GM10266 (cell line): ENCODE data around the gene RICTOR.
"Not testable (repeated sequence)": the region's sequence is repeated elsewhere in the genome, so short reads cannot be mapped to it uniquely, and the experiment has no call there.

Experiments used
- DNase-seq: peaks from one replicate; pipeline ENCODE4 v3.0.0; 2012; ENCODE audit errors: extremely low spot score
- TF ChIP-seq, protein P1 (sequence below): IDR thresholded peaks from 2 replicates; pipeline ENCODE4 v1.5.1; 2012; ENCODE audit warnings: mild to moderate bottlenecking, low read depth; ENCODE audit not compliant: control insufficient read depth, insufficient read depth; ENCODE audit errors: missing control alignments

Gene RICTOR

DNA sequence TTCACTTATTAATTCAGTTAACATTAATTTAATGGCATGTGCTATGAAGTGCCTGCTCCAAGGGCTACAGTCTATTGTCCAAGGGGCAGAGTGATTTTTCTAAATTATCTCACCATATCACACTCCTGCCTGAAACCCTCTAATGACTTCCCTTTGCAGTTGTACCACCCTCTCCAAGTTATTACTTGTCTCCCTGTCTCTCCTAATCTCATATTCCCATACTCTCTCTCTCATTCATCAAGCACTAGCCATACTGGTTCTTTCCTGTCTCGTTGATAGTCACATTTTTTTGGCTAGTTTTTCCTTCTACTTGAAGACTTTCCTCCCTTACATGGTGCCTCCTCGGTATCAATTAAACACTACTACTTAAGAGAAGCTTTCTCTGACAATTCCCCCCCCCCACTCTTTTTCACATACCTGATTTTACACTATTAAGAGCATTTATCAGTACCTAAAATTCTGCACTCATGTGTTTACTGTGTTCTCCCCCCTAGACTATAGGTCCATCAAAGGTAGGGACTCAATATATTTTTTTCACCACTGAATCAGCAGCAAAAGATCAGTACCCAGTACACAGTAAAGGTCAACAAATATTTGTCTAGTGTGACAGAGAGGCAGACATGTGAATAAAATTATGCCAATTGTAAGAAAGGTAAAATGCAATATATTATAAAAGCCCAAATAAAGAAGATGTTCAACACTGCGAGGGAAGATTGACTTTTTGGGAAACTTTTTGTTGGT lies 19.0 kb downstream of the RICTOR start:
- DNase-seq, result no peak
- TF ChIP-seq, protein P1, sequence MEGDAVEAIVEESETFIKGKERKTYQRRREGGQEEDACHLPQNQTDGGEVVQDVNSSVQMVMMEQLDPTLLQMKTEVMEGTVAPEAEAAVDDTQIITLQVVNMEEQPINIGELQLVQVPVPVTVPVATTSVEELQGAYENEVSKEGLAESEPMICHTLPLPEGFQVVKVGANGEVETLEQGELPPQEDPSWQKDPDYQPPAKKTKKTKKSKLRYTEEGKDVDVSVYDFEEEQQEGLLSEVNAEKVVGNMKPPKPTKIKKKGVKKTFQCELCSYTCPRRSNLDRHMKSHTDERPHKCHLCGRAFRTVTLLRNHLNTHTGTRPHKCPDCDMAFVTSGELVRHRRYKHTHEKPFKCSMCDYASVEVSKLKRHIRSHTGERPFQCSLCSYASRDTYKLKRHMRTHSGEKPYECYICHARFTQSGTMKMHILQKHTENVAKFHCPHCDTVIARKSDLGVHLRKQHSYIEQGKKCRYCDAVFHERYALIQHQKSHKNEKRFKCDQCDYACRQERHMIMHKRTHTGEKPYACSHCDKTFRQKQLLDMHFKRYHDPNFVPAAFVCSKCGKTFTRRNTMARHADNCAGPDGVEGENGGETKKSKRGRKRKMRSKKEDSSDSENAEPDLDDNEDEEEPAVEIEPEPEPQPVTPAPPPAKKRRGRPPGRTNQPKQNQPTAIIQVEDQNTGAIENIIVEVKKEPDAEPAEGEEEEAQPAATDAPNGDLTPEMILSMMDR, result no peak

DNA sequence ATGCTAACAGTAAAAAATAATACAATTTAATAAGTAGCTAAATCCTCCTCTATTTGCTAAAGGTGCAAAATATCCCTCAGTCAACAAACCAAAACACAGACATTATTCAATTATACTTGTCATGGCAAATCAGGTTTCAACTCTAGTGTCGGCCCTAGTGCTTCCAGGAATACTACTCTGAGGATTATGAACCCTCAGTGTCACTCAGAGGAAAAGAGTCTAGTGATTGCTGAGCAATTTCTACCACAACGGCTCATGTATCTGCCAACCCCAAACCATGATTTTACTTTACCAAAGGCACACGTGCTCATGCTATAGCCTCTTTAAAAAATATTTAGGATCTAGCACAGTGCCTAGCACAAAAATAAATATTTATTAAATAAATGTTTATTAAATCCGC lies 21.0 kb downstream of the RICTOR start:
- DNase-seq, result no peak
- TF ChIP-seq, protein P1, result no peak

DNA sequence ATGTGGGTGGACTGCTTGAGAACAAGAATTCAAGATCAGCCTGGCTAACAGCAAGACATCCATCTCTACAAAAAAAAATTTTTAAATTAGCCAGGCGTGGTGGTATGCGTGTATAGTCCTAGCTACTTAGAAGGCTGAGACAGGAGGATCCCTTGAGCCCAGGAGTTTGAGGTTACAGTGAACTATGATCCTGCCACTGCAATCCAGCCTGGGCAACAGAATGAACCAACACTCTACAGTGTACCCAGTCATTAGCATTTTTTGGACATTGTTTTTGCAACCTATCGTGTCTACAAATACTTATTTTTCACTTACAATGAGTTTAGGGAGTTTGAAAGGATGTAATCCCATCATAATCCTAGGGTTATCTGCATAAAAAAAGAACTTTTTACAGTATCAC lies 22.1 kb downstream of the RICTOR start:
- TF ChIP-seq, protein P1, result no peak

DNA sequence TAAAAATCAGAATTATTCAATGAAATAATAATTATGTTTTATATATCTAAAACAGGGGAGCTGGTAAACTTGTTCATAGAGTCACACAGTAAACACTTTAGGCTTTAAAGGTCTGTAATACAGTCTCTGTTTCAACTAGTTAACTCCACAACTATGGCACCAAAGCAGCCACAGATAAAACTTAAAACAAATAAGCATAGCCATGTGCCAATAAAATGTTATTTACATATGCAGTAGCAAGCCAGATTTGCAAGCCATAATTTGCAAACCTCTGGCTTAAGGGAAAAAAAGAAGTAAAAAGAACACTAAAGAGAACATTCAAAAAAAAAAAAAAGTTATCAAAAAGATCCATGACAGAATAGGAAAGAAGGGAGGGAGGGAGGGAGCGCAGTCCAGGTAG lies 24.9 kb downstream of the RICTOR start:
- TF ChIP-seq, protein P1, result no peak

More for the DNA sequence above, 22.1 kb downstream of the RICTOR start:
- no peak for DNase-seq

DNA sequence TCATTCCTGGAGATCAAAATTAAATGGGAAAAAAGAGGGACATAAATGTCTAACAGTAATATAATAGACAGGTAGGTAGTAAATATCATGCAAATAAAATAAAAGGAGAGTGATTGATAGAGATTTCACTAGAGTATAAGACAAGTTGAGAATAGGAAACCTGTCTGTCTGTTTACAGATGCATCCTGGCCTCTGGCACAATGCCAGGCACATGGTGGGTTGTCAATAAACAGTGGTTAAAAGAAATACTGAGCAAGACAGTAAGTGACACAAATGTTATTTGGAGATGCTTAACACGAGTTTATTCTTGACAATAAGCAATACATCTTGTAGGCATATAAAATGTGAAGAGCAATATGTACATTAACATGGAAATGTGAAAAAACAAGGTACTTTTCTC lies 33.3 kb downstream of the RICTOR start:
- DNase-seq, result no peak

More for the DNA sequence above, 24.9 kb downstream of the RICTOR start:
- DNase-seq, result no peak

DNA sequence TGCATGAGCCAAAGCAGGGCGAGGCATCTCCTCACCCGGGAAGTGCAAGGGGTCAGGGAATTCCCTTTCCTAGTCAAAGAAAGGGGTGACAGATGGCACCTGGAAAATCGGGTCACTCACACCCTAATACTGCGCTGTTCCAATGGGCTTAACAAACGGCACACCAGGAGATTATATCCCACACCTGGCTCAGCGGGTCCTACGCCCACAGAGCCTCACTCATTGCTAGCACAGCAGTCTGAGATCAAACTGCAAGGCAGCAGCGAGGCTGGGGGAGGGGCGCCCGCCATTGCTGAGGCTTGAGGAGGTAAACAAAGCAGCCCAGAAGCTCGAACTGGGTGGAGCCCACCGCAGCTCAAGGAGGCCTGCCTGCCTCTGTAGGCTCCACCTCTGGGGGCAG lies 39.7 kb downstream of the RICTOR start:
- not testable (repeated sequence) for DNase-seq

More for the DNA sequence above, 33.3 kb downstream of the RICTOR start:
- TF ChIP-seq, protein P1, result no peak

DNA sequence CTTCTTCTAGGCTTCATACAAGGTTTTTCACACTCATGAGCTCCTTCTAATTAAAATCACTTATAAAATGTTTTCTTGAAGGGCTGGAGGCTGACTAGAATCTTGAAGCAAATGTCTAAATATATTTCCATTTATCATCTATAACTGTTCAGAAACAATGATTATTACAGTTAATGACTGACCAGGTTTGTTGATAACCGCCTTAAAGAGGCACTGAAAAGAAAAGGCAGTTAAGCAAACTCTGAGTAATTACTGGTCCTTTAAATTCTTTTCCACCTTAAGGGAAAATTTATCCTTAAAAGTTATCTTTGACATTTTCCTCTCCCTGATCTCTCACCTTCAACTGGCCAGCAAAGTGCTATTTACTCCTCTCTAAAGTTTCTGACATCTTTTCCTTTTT lies 43.2 kb downstream of the RICTOR start:
- DNase-seq, result no peak
- TF ChIP-seq, protein P1, result no peak
